Measurements from ENCODE around the gene PACRG.

PACRG gene

DNA sequence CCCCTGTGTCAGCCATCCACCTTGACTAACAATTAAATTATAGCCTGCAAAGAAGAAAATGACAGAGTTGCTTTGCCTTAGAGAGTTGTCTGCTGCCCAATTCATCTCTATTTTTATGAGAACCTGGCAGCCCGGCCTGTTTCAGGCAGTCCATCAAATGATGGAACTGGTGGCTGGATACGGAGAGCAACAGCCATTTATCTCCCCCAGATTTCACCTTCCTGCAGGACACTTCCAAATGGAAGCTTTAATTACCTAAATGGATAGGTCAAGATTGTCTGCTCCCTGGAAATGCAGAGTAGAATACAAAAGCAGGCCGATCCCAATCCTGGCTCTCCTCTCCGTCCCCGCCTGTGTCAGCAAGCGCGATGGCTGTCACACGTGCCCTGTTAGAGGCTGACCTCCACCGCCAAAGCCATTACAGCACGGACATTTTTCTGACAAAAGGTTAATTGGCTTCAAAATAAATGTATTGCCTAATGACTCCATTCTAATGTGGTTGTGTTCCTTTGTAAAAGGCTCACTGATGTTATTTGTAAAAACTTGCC, 86.7 kb downstream of the PACRG start:
- Histone ChIP-seq H3K9me2 (replicated peaks; ENCODE audit: insufficient read depth, low read length) (no peaks in the 10 kb centered on the region), H3K27me3 (ENCODE audit: low read length) (no peaks in the 10 kb centered on the region), H4K20me1 (ENCODE audit: low read depth, low read length) (no peaks in the 10 kb centered on the region), H3F3A (ENCODE audit: insufficient read depth) (no peaks in the 10 kb centered on the region), H3K4me3 (ENCODE audit: insufficient read depth, low read length, poor library complexity, severe bottlenecking) (no peak overlapping the region), H3K36me3 (ENCODE audit: low read length) (no peaks in the 10 kb centered on the region), H3K4me2 (ENCODE audit: low read depth, low read length, poor library complexity, severe bottlenecking) (no peak overlapping the region), H2AFZ (ENCODE audit: low read depth, low read length, severe bottlenecking) (no peak overlapping the region), H3K79me2 (ENCODE audit: insufficient read depth, low read length) (no peaks in the 10 kb centered on the region), H3K27ac (ENCODE audit: low read depth, low read length) (no peak overlapping the region), H3K9me3 (ENCODE audit: insufficient read depth, low read length) (no peaks in the 10 kb centered on the region), H3K9ac (ENCODE audit: low read length) (no peak overlapping the region)
- TF ChIP-seq CTCF (IDR thresholded peaks at IDR 0.05; ENCODE audit: insufficient read depth, low read length, poor library complexity, severe bottlenecking) (no peak), EZH2phosphoT487 (conservative IDR thresholded peaks at IDR 0.05; ENCODE audit: low read length) (no peak)

GRCh38 chr6:162817196-162817595, 89.4 kb downstream of the PACRG start:
- H3K27ac ChIP-seq (ENCODE audit: low read depth, low read length) = no peak overlapping the region
- H3K27me3 ChIP-seq (ENCODE audit: low read length) = no peaks in the 10 kb centered on the region
- H3F3A ChIP-seq (ENCODE audit: insufficient read depth) = no peaks in the 10 kb centered on the region
- no peak overlapping the region for H3K9ac ChIP-seq (ENCODE audit: low read length)
- H3K79me2 ChIP-seq (ENCODE audit: insufficient read depth, low read length) = no peaks in the 10 kb centered on the region
- H3K9me3 ChIP-seq (ENCODE audit: insufficient read depth, low read length) = no peaks in the 10 kb centered on the region
- no peaks in the 10 kb centered on the region for H3K36me3 ChIP-seq (ENCODE audit: low read length)
- no peak overlapping the region for H3K4me3 ChIP-seq (ENCODE audit: insufficient read depth, low read length, poor library complexity, severe bottlenecking)
- no peaks in the 10 kb centered on the region for H3K9me2 ChIP-seq (replicated peaks; ENCODE audit: insufficient read depth, low read length)
- TF ChIP-seq EZH2phosphoT487 (conservative IDR thresholded peaks at IDR 0.05; ENCODE audit: low read length) (no peak), CTCF (IDR thresholded peaks at IDR 0.05; ENCODE audit: insufficient read depth, low read length, poor library complexity, severe bottlenecking) (no peak)
- no peak overlapping the region for H2AFZ ChIP-seq (ENCODE audit: low read depth, low read length, severe bottlenecking)
- no peaks in the 10 kb centered on the region for H4K20me1 ChIP-seq (ENCODE audit: low read depth, low read length)
- H3K4me2 ChIP-seq (ENCODE audit: low read depth, low read length, poor library complexity, severe bottlenecking) = no peak overlapping the region

- Histone ChIP-seq H3K27ac (ENCODE audit: low read depth, low read length) (no peak overlapping the region), H3K4me2 (ENCODE audit: low read depth, low read length, poor library complexity, severe bottlenecking) (no peak overlapping the region), H3K9me3 (ENCODE audit: insufficient read depth, low read length) (no peaks in the 10 kb centered on the region), H2AFZ (ENCODE audit: low read depth, low read length, severe bottlenecking) (no peak overlapping the region), H4K20me1 (ENCODE audit: low read depth, low read length) (no peaks in the 10 kb centered on the region), H3K9ac (ENCODE audit: low read length) (no peak overlapping the region), H3K79me2 (ENCODE audit: insufficient read depth, low read length) (no peaks in the 10 kb centered on the region), H3F3A (ENCODE audit: insufficient read depth) (no peaks in the 10 kb centered on the region), H3K9me2 (replicated peaks; ENCODE audit: insufficient read depth, low read length) (no peaks in the 10 kb centered on the region), H3K36me3 (ENCODE audit: low read length) (no peaks in the 10 kb centered on the region), H3K27me3 (ENCODE audit: low read length) (no peaks in the 10 kb centered on the region), H3K4me3 (ENCODE audit: insufficient read depth, low read length, poor library complexity, severe bottlenecking) (no peak overlapping the region)
- no peak for TF ChIP-seq EZH2phosphoT487 (conservative IDR thresholded peaks at IDR 0.05; ENCODE audit: low read length)
- no peak for TF ChIP-seq CTCF (IDR thresholded peaks at IDR 0.05; ENCODE audit: insufficient read depth, low read length, poor library complexity, severe bottlenecking)
Measured at GRCh38 chr6:162819284-162819683, 91.5 kb downstream of the PACRG start.
